K562 (cell line): ENCODE measurements around the gene PYDC1. TPM values are rescaled to one million over a fixed set of nuclear protein-coding genes. Genes with fewer than 3 reads are reported as not detected.

Experiments used
- ARID1B ChIP-seq: fragments of 450-650 bp; IDR thresholded peaks from 2 replicates; pipeline ENCODE4 v1.6.1; 2016; ENCODE audit warnings: antibody characterized with exemption, mild to moderate bottlenecking, inconsistent platforms
- BCL6 ChIP-seq: fragments of 250-450 bp; sonication (Bioruptor Pico); IDR thresholded peaks from 2 replicates; pipeline ENCODE4 v1.4.0; 2020
- DACH1 ChIP-seq: fragments of 450-650 bp; IDR thresholded peaks from 2 replicates; pipeline ENCODE4 v1.6.1; 2018; ENCODE audit not compliant: partially characterized antibody
- EHMT2 ChIP-seq: fragments of 450-650 bp; IDR thresholded peaks from 2 replicates; pipeline ENCODE4 v1.6.1; 2018; ENCODE audit warnings: antibody characterized with exemption
- FOXA1 ChIP-seq: fragments of 450-650 bp; IDR thresholded peaks from 2 replicates; pipeline ENCODE4 v1.6.1; 2016; ENCODE audit warnings: mild to moderate bottlenecking, borderline replicate concordance
- FOXA3 ChIP-seq, 2 experiments: fragments of 450-650 bp in 1 of 2; sonication (generic) in 1 of 2; formaldehyde crosslinking; IDR thresholded peaks in 1 of 2; conservative IDR thresholded peaks in 1 of 2; 2 replicates each; pipeline versions ENCODE4 v1.4.0 to v1.8.0; 2020 to 2022; ENCODE audit warnings: mild to moderate bottlenecking in 2 of 2, missing genetic modification reagents in 1 of 2
- GATAD2A ChIP-seq: fragments of 450-650 bp; IDR thresholded peaks from 2 replicates; pipeline ENCODE4 v1.6.1; 2017
- ILF3 ChIP-seq: fragments of 450-650 bp; IDR thresholded peaks from 2 replicates; pipeline ENCODE4 v1.6.1; 2018; ENCODE audit warnings: antibody characterized with exemption, mild to moderate bottlenecking, moderate library complexity, borderline replicate concordance
- KDM1A ChIP-seq, 2 experiments: fragments of 450-650 bp; IDR thresholded peaks; 2 replicates each; pipeline ENCODE4 v1.6.1; 2016; ENCODE audit warnings: mild to moderate bottlenecking in 2 of 2
- L3MBTL2 ChIP-seq: fragments of 450-650 bp; IDR thresholded peaks from 2 replicates; pipeline ENCODE4 v1.6.1; 2016; ENCODE audit warnings: mild to moderate bottlenecking, moderate library complexity
- MECOM ChIP-seq: fragments of 250-450 bp; sonication (Bioruptor Pico); IDR thresholded peaks from 2 replicates; pipeline ENCODE4 v1.8.0; 2022; ENCODE audit warnings: inconsistent platforms
- MIER1 ChIP-seq: fragments of 450-650 bp; IDR thresholded peaks from 2 replicates; pipeline ENCODE4 v1.6.1; 2016; ENCODE audit warnings: antibody characterized with exemption, mild to moderate bottlenecking, low read depth
- NONO ChIP-seq, 2 experiments: fragments of 200-400 bp in 1 of 2; fragments of 450-650 bp in 1 of 2; formaldehyde crosslinking in 1 of 2; IDR thresholded peaks; 2 replicates each; pipeline ENCODE4 v1.6.1; 2017; ENCODE audit warnings: low read depth in 2 of 2, mild to moderate bottlenecking in 2 of 2, moderate library complexity in 2 of 2, low read length in 1 of 2
- POLR2A ChIP-seq: fragments of 450-650 bp; conservative IDR thresholded peaks from 2 replicates; pipeline ENCODE4 v1.6.1; 2016
- SMAD2 ChIP-seq: fragments of 150-350 bp; IDR thresholded peaks from 2 replicates; pipeline ENCODE4 v1.6.1; 2014; ENCODE audit warnings: low read depth, mild to moderate bottlenecking, low read length
- SRSF1 ChIP-seq: fragments of 200-400 bp; formaldehyde crosslinking; IDR thresholded peaks from 2 replicates; pipeline ENCODE4 v1.6.1; 2017; ENCODE audit warnings: mild to moderate bottlenecking, low read depth, low read length, moderate library complexity
- SUPT5H ChIP-seq: fragments of 450-650 bp; IDR thresholded peaks from 2 replicates; pipeline ENCODE4 v1.6.1; 2016
- U2AF2 ChIP-seq: fragments of 200-400 bp; formaldehyde crosslinking; optimal IDR thresholded peaks from 2 replicates; pipeline ENCODE3; 2017; ENCODE audit warnings: low read depth, mild to moderate bottlenecking, low read length
- ZBTB7A ChIP-seq: IDR thresholded peaks from 2 replicates; pipeline ENCODE4 v1.6.1; 2011; ENCODE audit warnings: low read depth, mild to moderate bottlenecking, low read length, moderate library complexity, borderline replicate concordance; ENCODE audit not compliant: control insufficient read depth
- ZFP1 ChIP-seq: fragments of 450-650 bp; formaldehyde crosslinking; IDR thresholded peaks from 2 replicates; pipeline ENCODE4 v1.4.0; 2020; ENCODE audit warnings: mild to moderate bottlenecking, mixed read lengths
- ZNF12 ChIP-seq: sonication (generic); formaldehyde crosslinking; IDR thresholded peaks from 2 replicates; pipeline ENCODE4 v1.4.0; 2020; ENCODE audit warnings: mild to moderate bottlenecking, missing genetic modification reagents
- ZNF212 ChIP-seq: fragments of 450-650 bp; formaldehyde crosslinking; IDR thresholded peaks from 2 replicates; pipeline ENCODE4 v1.4.0; 2020; ENCODE audit warnings: mild to moderate bottlenecking
- ZNF384 ChIP-seq: IDR thresholded peaks from 2 replicates; pipeline ENCODE4 v1.6.1; 2012; ENCODE audit warnings: low read depth, low read length, improper control_type of control experiment
- ZNF551 ChIP-seq: fragments of 250-450 bp; sonication (Bioruptor Pico); IDR thresholded peaks from 2 replicates; pipeline ENCODE4 v1.5.0; 2021; ENCODE audit warnings: mild to moderate bottlenecking, moderate library complexity
- ZNF584 ChIP-seq: fragments of 200-800 bp; sonication (Bioruptor generic); IDR thresholded peaks from 2 replicates; pipeline ENCODE4 v1.6.1; 2016; ENCODE audit warnings: low read depth, mild to moderate bottlenecking, missing genetic modification characterization, missing compliant biosample characterization
- ZNF586 ChIP-seq: fragments of 450-650 bp; formaldehyde crosslinking; conservative IDR thresholded peaks from 2 replicates; pipeline ENCODE4 v1.4.0; 2020; ENCODE audit warnings: mild to moderate bottlenecking, moderate library complexity
- ZNF79 ChIP-seq: fragments of 250-450 bp; sonication (Bioruptor Pico); IDR thresholded peaks from 2 replicates; pipeline ENCODE4 v1.4.0; 2020; ENCODE audit warnings: low read depth, mild to moderate bottlenecking, moderate library complexity
- polyA plus RNA-seq, 8 experiments: library from polyadenylated mRNA; depleted of rRNA in 4 of 8; stranded (reverse) in 5 of 8; unstranded in 3 of 8; fragments of >200 nt; fragmentation: Nextera tagmentation in 2 of 8; fragmentation: Illumina TruSeq in 1 of 8; extraction: Ambion mirVana in 2 of 8; extraction: Trizol in 1 of 8; gene quantifications; 2 replicates each; pipeline versions ENCODE4 v1.2.1 to v1.2.3, GENCODE V29; 2011 to 2014; ENCODE audit warnings: inconsistent platforms in 1 of 8, missing spikeins in 1 of 8
- total RNA-seq, 7 experiments: library from RNA; depleted of rRNA in 6 of 7; stranded (reverse); fragments of >200 nt in 6 of 7; fragmentation: Illumina TruSeq in 2 of 7; extraction: Trizol in 2 of 7; gene quantifications; 2 replicates each; pipeline versions ENCODE4 v1.2.1 to v1.2.3, GENCODE V29; 2011 to 2021; ENCODE audit warnings: low replicate concordance in 1 of 7
- TF ChIP-seq, protein P1 (sequence below): fragments of 450-650 bp; IDR thresholded peaks from 2 replicates; pipeline ENCODE4 v1.6.1; 2016; ENCODE audit warnings: borderline replicate concordance
- TF ChIP-seq, protein P2 (sequence below): sonication (generic); formaldehyde crosslinking; IDR thresholded peaks from 2 replicates; pipeline ENCODE4 v1.8.1; 2023; ENCODE audit warnings: mild to moderate bottlenecking, missing genetic modification reagents, moderate library complexity

The PYDC1 gene
- total and polyA plus RNA-seq, 9 of the 15 experiments (the other 6 are each of a cell fraction or from before 2014, with no cell fraction given): not detected

DNA sequence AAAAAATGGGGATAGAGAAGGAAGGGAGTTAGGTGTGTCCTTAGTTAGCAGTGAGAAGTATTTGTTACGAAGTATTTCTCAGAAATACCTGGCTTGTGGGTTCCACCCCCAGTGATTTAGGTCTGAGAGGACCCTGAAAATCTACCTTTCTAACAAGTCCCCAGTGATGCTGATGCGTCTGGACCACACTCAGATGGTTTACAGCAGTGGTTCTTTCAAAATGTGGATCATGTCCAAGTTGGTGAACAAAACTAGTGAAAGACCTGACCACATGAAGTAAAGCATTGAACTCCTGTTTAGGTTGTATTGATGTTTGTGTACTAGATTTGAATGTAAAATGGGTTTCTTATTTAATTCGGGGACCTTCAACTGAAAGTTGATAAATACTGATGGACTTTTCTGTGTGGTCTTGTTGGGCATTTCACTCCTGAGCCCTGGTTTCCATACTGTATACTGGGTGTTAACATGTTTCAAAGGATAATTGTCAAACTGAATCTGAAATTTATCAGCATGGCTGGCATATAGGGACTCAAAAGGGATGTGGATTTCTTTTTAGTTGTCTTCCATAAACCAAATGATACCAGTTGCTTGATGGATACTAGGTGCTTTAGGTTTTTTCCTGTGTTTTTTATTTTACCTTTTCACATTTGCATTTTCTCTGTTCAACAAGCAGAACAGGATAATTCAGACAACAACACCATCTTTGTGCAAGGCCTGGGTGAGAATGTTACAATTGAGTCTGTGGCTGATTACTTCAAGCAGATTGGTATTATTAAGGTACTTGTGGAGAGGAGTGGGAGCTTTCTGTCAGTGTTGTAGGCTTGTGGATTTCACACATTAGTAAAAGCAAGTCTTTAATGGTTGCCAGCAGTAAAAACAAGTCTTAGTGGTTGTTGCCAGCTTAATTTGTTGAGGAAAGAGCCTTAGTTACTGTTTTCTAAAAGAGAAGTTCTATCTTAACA lies 28.2 kb downstream of the PYDC1 start (continued):
- TF ChIP-seq, protein P1, sequence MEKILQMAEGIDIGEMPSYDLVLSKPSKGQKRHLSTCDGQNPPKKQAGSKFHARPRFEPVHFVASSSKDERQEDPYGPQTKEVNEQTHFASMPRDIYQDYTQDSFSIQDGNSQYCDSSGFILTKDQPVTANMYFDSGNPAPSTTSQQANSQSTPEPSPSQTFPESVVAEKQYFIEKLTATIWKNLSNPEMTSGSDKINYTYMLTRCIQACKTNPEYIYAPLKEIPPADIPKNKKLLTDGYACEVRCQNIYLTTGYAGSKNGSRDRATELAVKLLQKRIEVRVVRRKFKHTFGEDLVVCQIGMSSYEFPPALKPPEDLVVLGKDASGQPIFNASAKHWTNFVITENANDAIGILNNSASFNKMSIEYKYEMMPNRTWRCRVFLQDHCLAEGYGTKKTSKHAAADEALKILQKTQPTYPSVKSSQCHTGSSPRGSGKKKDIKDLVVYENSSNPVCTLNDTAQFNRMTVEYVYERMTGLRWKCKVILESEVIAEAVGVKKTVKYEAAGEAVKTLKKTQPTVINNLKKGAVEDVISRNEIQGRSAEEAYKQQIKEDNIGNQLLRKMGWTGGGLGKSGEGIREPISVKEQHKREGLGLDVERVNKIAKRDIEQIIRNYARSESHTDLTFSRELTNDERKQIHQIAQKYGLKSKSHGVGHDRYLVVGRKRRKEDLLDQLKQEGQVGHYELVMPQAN: no peak
- 0 out of 2 replicates have a peak, but pooled peaks have one; percentile 6 for TF ChIP-seq ILF3
- TF ChIP-seq EHMT2: no peak
- TF ChIP-seq FOXA3 (CRISPR knock-in tag; conservative IDR thresholded peaks at IDR 0.05 in 1 of 2, IDR thresholded peaks at IDR 0.05 in 1 of 2): no peak
- TF ChIP-seq ZNF79: no peak
- TF ChIP-seq ZFP1: no peak
- no peak for TF ChIP-seq L3MBTL2
- TF ChIP-seq ZNF212 (CRISPR knock-in tag): no peak
- TF ChIP-seq FOXA1: no peak
- TF ChIP-seq ZNF551 (CRISPR knock-in tag): peak; percentile 67; the same call in 1 of the 2 replicates
- TF ChIP-seq SUPT5H: peak; percentile 30; the same call in 1 of the 2 replicates
- TF ChIP-seq GATAD2A: no peak
- no peak for TF ChIP-seq MIER1
- no peak for TF ChIP-seq ZNF584
- TF ChIP-seq SMAD2: no peak
- TF ChIP-seq ZBTB7A: no peak
- no peak for TF ChIP-seq NONO (IDR thresholded peaks at IDR 0.05; ENCODE audit: low read depth in 2 of 2, low read length in 1 of 2)
- no peak for TF ChIP-seq MECOM
- no peak for TF ChIP-seq ARID1B
- no peak for TF ChIP-seq ZNF586 (CRISPR knock-in tag)
- no peak for TF ChIP-seq KDM1A (IDR thresholded peaks at IDR 0.05)
- TF ChIP-seq, protein P2, sequence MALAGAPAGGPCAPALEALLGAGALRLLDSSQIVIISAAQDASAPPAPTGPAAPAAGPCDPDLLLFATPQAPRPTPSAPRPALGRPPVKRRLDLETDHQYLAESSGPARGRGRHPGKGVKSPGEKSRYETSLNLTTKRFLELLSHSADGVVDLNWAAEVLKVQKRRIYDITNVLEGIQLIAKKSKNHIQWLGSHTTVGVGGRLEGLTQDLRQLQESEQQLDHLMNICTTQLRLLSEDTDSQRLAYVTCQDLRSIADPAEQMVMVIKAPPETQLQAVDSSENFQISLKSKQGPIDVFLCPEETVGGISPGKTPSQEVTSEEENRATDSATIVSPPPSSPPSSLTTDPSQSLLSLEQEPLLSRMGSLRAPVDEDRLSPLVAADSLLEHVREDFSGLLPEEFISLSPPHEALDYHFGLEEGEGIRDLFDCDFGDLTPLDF (CRISPR knock-in tag): no peak
- no peak for TF ChIP-seq BCL6
- TF ChIP-seq ZNF384: no peak
- TF ChIP-seq U2AF2: no peak
- TF ChIP-seq SRSF1: no peak
- no peak for TF ChIP-seq DACH1
- peak; percentile 49 for TF ChIP-seq POLR2A
- no peak for TF ChIP-seq ZNF12 (CRISPR knock-in tag)
